SH-SY5Y (cell line): Measurements from ENCODE around the gene GBGT1.

ENCODE experiments used
- GATA2 ChIP-seq: IDR thresholded peaks from 2 replicates; pipeline ENCODE4 v1.6.1; 2011; ENCODE audit warnings: mild to moderate bottlenecking, low read depth, low read length
- GATA3 ChIP-seq: IDR thresholded peaks from 2 replicates; pipeline ENCODE4 v1.6.1; 2011; ENCODE audit warnings: low read depth, mild to moderate bottlenecking, low read length, moderate library complexity

GRCh38 chr9:133109931-133110650, 53.6 kb downstream of the GBGT1 start:
- TF ChIP-seq GATA2 (no peak), GATA3 (no peak)
